ENCODE data around the gene GFPT2. TPM values are rescaled to one million over a fixed set of nuclear protein-coding genes. Genes with fewer than 3 reads are reported as not detected.

GFPT2 gene
- total RNA-seq, 1 donor from 2014 or later = 2.4 TPM

DNA sequence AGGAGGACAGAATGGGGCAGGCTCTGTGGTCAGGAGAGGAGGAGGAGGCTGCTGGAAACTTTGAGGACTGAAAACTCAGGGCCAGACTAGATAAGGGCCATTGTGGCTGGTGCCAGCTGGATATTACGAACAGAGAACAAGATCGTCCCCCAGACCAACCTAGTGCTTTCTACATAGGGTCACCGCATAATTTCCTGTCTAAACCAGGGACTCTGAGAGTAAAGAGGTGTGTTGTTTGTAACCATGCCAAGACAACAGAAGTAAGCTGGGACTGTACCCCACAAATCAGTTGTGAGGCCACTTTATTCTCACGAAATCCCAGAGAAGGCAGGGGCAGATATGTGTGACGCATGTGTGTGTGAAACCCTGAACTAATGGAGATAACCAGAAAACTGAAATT, 20.3 kb upstream of the GFPT2 start:
- no peak for DNase-seq (ENCODE audit: low read depth)
- TF ChIP-seq, protein P1, sequence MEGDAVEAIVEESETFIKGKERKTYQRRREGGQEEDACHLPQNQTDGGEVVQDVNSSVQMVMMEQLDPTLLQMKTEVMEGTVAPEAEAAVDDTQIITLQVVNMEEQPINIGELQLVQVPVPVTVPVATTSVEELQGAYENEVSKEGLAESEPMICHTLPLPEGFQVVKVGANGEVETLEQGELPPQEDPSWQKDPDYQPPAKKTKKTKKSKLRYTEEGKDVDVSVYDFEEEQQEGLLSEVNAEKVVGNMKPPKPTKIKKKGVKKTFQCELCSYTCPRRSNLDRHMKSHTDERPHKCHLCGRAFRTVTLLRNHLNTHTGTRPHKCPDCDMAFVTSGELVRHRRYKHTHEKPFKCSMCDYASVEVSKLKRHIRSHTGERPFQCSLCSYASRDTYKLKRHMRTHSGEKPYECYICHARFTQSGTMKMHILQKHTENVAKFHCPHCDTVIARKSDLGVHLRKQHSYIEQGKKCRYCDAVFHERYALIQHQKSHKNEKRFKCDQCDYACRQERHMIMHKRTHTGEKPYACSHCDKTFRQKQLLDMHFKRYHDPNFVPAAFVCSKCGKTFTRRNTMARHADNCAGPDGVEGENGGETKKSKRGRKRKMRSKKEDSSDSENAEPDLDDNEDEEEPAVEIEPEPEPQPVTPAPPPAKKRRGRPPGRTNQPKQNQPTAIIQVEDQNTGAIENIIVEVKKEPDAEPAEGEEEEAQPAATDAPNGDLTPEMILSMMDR (conservative IDR thresholded peaks at IDR 0.05; ENCODE audit: low read depth, low read length) = no peak
- H3K4me3 ChIP-seq (ENCODE audit: low read depth, low read length) = no peak overlapping the region

DNA sequence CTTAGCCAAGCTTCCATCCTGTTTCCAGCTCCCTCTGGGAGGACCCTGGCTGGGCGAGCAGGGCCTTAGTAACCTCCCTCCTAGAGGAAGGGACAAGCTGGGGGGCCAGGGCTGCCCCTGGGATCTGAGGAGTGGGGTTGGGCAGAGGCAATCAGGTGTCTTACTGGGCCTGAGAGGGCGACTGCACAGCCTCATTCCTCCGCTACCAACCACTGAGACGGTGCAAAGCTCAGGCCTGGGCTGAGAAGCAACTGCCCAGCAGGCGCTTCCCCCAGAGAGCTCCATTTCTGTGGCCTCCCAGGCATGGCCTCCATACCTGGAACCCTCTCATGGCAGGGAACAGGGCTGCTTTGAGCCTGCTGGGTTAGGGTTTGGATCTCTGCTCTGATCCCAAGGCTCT, 18.8 kb upstream of the GFPT2 start:
- H3K4me3 ChIP-seq (ENCODE audit: low read depth, low read length) = no peak overlapping the region
- DNase-seq (ENCODE audit: low read depth) = no peak
- TF ChIP-seq, protein P1 (conservative IDR thresholded peaks at IDR 0.05; ENCODE audit: low read depth, low read length) = no peak

DNA sequence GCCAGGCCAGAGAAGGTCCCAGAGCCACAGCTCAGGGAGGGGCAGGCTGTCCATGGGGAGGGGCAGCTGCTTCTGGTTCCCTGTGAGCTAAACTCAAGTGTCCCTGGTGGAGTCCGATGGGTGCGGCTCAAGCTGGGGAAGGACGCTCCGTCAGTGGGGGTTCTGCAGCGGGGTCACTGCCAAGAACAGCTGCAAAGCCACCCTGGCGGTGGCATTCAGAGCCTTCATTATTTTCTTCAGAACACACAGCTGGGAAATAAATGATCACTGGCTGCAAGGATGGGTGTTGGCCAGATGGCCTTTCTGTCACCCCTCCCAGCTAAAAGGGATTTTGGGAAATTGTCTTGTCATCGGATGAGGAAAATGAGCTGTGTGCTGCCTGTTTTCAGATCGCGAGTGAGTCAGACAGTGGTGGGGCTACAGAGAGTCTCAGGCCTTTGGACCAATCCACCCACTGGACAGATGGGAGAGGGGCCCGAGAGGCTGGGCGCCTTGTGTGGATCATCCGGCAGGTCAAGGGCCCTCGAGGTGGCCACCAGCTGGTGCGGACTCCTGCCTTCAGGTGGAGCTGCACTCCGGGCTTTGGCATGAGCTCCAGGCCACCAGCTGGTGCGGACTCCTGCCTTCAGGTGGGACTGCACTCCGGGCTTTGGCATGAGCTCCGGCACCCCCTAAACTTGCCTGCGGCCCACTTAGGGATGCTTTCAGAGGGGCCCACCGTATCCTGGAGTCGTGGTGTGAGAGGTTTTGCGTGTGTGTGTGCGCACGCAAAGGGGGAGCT, 17.9 kb upstream of the GFPT2 start:
- DNase-seq (ENCODE audit: low read depth) = no peak
- H3K4me3 ChIP-seq (ENCODE audit: low read depth, low read length) = no peak overlapping the region
- TF ChIP-seq, protein P1 (conservative IDR thresholded peaks at IDR 0.05; ENCODE audit: low read depth, low read length) = no peak

DNA sequence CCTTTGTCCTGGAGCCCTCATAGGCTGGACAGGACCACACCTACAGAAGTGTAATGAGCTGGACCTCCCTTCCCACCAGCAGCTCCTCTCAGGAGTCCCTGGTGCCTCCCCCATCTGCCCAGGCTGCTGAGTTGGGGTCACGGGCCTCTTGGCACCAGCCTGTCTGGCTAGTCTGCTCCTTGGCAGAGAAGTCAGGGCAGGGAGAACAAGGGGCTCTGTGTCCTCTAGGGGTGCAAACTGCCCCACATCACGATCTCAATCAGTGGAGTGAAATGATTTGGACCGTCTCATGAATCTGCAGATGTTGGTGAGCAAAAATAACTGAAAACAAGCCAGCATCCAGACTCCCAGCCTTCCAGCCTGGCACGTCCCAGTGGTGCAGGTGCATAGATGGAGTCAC, 14.9 kb upstream of the GFPT2 start:
- TF ChIP-seq, protein P1 (conservative IDR thresholded peaks at IDR 0.05; ENCODE audit: low read depth, low read length) = no peak

DNA sequence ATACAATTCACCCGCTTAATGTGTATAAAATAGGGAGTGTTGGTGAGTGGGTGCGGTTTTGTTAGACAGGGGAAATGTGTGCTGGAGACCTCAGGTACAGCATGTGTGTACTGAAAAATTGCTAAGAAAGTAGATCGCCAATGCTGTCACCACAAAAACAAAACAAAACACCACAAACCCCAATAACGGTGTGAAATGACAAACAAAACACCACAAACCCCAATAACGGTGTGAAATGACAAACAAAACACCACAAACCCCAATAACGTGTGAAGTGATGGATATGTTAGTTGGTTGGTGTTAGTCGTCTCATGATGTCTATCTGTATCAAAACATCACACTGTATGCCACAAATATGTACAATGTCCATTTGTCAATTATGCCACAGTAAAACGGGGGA, 14.2 kb upstream of the GFPT2 start:
- TF ChIP-seq, protein P1 (conservative IDR thresholded peaks at IDR 0.05; ENCODE audit: low read depth, low read length) = no peak
- H3K4me3 ChIP-seq (ENCODE audit: low read depth, low read length) = no peak overlapping the region
- no peak for DNase-seq (ENCODE audit: low read depth)

More for the DNA sequence above, 14.9 kb upstream of the GFPT2 start:
- H3K4me3 ChIP-seq (ENCODE audit: low read depth, low read length) = no peak overlapping the region
- DNase-seq (ENCODE audit: low read depth) = no peak

DNA sequence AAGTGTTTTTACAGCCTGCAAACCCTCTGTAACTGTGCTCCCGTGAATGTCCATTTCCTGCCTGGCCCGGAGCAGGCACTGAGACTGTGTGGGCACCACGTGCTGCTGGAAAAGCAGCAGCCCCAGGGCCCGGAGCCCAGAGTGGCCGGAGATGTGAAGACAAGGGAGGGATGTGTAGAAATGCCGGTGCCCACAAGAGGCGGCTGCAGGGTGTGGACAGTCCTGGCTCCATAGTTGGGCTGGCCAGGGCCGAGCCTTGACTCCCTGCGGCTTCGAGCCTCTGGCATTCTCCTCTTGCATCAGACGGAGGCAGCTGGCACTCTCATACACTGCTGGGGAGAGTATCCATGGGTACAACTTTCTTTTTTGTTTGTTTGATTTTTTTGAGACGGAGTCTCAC, 13.2 kb upstream of the GFPT2 start:
- TF ChIP-seq, protein P1 (conservative IDR thresholded peaks at IDR 0.05; ENCODE audit: low read depth, low read length) = no peak
- no peak for DNase-seq (ENCODE audit: low read depth)
- no peak overlapping the region for H3K4me3 ChIP-seq (ENCODE audit: low read depth, low read length)

DNA sequence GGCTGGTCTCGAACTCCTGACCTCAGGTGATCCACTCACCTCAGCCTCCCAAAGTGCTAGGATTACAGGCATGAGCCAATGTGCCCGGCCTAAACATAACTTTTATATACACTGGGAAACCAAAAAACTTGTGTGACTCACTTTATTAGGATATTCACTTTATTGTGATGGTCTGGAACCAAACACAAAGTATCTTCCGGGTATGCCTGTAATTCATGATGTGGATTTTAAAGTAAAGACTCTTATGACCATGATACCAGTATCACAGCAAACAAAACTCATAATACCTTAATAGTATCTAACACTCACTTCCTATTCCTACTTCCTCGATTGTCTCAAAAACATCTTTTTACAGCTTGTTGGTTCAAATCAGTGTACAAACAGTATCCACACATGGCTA, 12.7 kb upstream of the GFPT2 start:
- DNase-seq (ENCODE audit: low read depth) = no peak
- TF ChIP-seq, protein P1 (conservative IDR thresholded peaks at IDR 0.05; ENCODE audit: low read depth, low read length) = no peak
- H3K4me3 ChIP-seq (ENCODE audit: low read depth, low read length) = no peak overlapping the region

Data from epithelial cell of proximal tubule (primary cell).